ENCODE measurements around the gene GID8. TPM values are rescaled to one million over a fixed set of nuclear protein-coding genes. Genes with fewer than 3 reads are reported as not detected.

GID8 gene
- total RNA-seq, 4 donors from 2014 or later = 30.4 to 57.0 (median 45.1) TPM

DNA sequence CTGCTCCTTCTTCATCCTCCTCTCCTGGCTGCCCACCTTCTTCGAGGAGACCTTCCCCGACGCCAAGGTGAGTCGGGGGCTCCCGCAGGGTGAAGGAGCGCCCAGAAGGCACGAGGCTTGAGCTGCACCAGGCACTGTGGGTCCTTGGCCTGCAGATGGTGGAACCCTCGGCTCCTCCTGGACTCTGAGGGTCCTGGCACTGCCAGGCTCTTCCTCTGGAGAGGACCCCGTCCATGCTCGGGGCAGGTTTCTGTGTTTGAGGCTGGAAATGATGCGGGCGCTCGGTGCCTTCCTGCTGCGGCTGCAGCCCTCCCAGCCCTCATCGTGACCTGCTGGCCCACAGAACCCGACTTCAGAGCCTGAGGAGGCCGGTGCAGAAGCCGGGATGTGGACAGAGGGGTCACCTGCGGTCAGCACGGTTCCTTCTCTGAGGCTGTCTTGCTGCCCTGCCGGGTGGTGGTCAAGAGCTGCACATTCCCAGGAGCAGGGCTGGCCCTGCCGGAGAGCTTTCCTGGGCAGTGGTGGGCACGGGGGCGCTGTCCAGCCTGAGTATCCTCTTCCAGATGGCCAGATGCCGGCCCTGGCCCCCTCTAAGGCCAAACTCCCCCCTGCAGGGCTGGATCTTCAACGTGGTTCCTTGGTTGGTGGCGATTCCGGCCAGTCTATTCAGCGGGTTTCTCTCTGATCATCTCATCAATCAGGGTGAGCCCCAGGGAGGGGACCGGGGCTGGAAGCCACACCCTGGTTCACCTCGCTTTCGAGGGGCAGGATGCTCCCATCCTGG, 25.9 kb downstream of the GID8 start:
- Histone ChIP-seq H3K27me3 (no peaks in the 10 kb centered on the region), H3K4me1 (peaks cover 11% of the 10 kb centered on the region), H3K9me3 (no peaks in the 10 kb centered on the region), H3K27ac (no peak overlapping the region), H3K36me3 (peaks cover 10% of the 10 kb centered on the region), H3K4me3 (no peak overlapping the region)
- TF ChIP-seq POLR2AphosphoS5 (IDR thresholded peaks at IDR 0.05) (no peak), EP300 (IDR thresholded peaks at IDR 0.05) (no peak), POLR2A (IDR thresholded peaks at IDR 0.05) (no peak)
- TF ChIP-seq, protein P1, sequence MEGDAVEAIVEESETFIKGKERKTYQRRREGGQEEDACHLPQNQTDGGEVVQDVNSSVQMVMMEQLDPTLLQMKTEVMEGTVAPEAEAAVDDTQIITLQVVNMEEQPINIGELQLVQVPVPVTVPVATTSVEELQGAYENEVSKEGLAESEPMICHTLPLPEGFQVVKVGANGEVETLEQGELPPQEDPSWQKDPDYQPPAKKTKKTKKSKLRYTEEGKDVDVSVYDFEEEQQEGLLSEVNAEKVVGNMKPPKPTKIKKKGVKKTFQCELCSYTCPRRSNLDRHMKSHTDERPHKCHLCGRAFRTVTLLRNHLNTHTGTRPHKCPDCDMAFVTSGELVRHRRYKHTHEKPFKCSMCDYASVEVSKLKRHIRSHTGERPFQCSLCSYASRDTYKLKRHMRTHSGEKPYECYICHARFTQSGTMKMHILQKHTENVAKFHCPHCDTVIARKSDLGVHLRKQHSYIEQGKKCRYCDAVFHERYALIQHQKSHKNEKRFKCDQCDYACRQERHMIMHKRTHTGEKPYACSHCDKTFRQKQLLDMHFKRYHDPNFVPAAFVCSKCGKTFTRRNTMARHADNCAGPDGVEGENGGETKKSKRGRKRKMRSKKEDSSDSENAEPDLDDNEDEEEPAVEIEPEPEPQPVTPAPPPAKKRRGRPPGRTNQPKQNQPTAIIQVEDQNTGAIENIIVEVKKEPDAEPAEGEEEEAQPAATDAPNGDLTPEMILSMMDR (IDR thresholded peaks at IDR 0.05) = no peak
- no peak for DNase-seq (ENCODE audit: low spot score in 2 of 2)
- 91% methylated on average over 16 of the region's 32 CpGs for WGBS

GRCh38 chr20:62964700-62965099, 26.8 kb downstream of the GID8 start:
- Histone ChIP-seq H3K27me3 (no peaks in the 10 kb centered on the region), H3K9me3 (no peaks in the 10 kb centered on the region), H3K27ac (no peak overlapping the region), H3K36me3 (peaks cover 10% of the 10 kb centered on the region), H3K4me1 (peaks cover 11% of the 10 kb centered on the region), H3K4me3 (no peak overlapping the region)
- no peak for DNase-seq (ENCODE audit: low spot score in 2 of 2)
- TF ChIP-seq POLR2A (IDR thresholded peaks at IDR 0.05) (no peak), EP300 (IDR thresholded peaks at IDR 0.05) (no peak), POLR2AphosphoS5 (IDR thresholded peaks at IDR 0.05) (no peak)
- TF ChIP-seq, protein P1 (IDR thresholded peaks at IDR 0.05) = no peak
- WGBS = 49% methylated on average over 8 of the region's 20 CpGs

GRCh38 chr20:62965363-62965771, 27.4 kb downstream of the GID8 start:
- TF ChIP-seq POLR2AphosphoS5 (IDR thresholded peaks at IDR 0.05) (no peak), EP300 (IDR thresholded peaks at IDR 0.05) (no peak), POLR2A (IDR thresholded peaks at IDR 0.05) (no peak)
- TF ChIP-seq, protein P1 (IDR thresholded peaks at IDR 0.05) = no peak
- 93% methylated on average over 5 of the region's 19 CpGs for WGBS
- H3K4me3 ChIP-seq = no peak overlapping the region
- peaks cover 10% of the 10 kb centered on the region for H3K36me3 ChIP-seq
- peaks cover 5% of the 10 kb centered on the region for H3K27me3 ChIP-seq
- DNase-seq (ENCODE audit: low spot score in 2 of 2) = no peak
- H3K9me3 ChIP-seq = no peaks in the 10 kb centered on the region
- H3K27ac ChIP-seq = no peak overlapping the region
- peaks cover 11% of the 10 kb centered on the region for H3K4me1 ChIP-seq

- Histone ChIP-seq H3K27ac (no peak overlapping the region), H3K4me3 (no peak overlapping the region), H3K27me3 (peaks cover 14% of the 10 kb centered on the region), H3K4me1 (peaks cover 11% of the 10 kb centered on the region), H3K9me3 (no peaks in the 10 kb centered on the region), H3K36me3 (peaks cover 10% of the 10 kb centered on the region)
- WGBS = 97% methylated on average over 19 of the region's 27 CpGs
- TF ChIP-seq POLR2AphosphoS5 (IDR thresholded peaks at IDR 0.05) = no peak
- TF ChIP-seq POLR2A (IDR thresholded peaks at IDR 0.05) = no peak
- TF ChIP-seq EP300 (IDR thresholded peaks at IDR 0.05) = no peak
- TF ChIP-seq, protein P1 (IDR thresholded peaks at IDR 0.05) = no peak
- no peak for DNase-seq (ENCODE audit: low spot score in 2 of 2)
These were observed 28.5 kb downstream of the GID8 start for GRCh38 chr20:62966212-62967148.

- DNase-seq (ENCODE audit: low spot score in 2 of 2) = no peak
- H3K36me3 ChIP-seq = peaks cover 10% of the 10 kb centered on the region
- H3K27ac ChIP-seq = no peak overlapping the region
- H3K9me3 ChIP-seq = no peaks in the 10 kb centered on the region
- peaks cover 14% of the 10 kb centered on the region for H3K27me3 ChIP-seq
- H3K4me3 ChIP-seq = no peak overlapping the region
- 90% methylated on average over 5 of the region's 6 CpGs for WGBS
- peaks cover 11% of the 10 kb centered on the region for H3K4me1 ChIP-seq
- TF ChIP-seq, protein P1 (IDR thresholded peaks at IDR 0.05) = no peak
- TF ChIP-seq EP300 (IDR thresholded peaks at IDR 0.05) = no peak
- no peak for TF ChIP-seq POLR2A (IDR thresholded peaks at IDR 0.05)
- no peak for TF ChIP-seq POLR2AphosphoS5 (IDR thresholded peaks at IDR 0.05)
These were observed 29.2 kb downstream of the GID8 start for GRCh38 chr20:62967149-62967501.
